HCT116 (cell line): ENCODE data around the gene GYS1. TPM values are rescaled to one million over a fixed set of nuclear protein-coding genes. Genes with fewer than 3 reads are reported as not detected.

Source experiments
- ATAC-seq: fragments of 200-7000 bp; cut with Tn5 transposase; 2 replicates; pipeline ENCODE4 v1.9.1; 2020; ENCODE audit warnings: mild to moderate bottlenecking, moderate library complexity
- BruUV-seq: library from RNA; stranded (reverse); fragments of 400-500 nt; replicated peaks from 2 replicates; lab custom pipeline; 2021; lab: Mats Ljungman, UMichigan
- CTCF ChIA-PET: fragments of 300-600 bp; sonication (Branson Sonifier 250); formaldehyde crosslinking; loops from one replicate; lab custom pipeline; 2021; ENCODE audit warnings: antibody characterized with exemption; lab: Charles Lee
- POLR2A ChIA-PET: fragments of 300-600, 350-600 bp; sonication (Branson Sonifier 250); formaldehyde crosslinking; loops from one replicate; lab custom pipeline; 2021; ENCODE audit warnings: antibody characterized with exemption; lab: Charles Lee
- RAD21 ChIA-PET, 2 experiments: fragments of 300-600 bp; sonication (Branson Sonifier 250); formaldehyde crosslinking; loops; one replicate each; lab custom pipeline; 2023; ENCODE audit warnings: low total read pairs in 2 of 2; ENCODE audit not compliant: uncharacterized antibody in 2 of 2, unreplicated experiment in 2 of 2, low non-redundant PET in 1 of 2; lab: Charles Lee
- DNase-seq: peaks from one replicate; pipeline ENCODE4 v3.0.0-alpha.2; 2010; ENCODE audit warnings: low read depth, low spot score
- H2AFZ ChIP-seq: fragments of 200-600 bp; shearing (Covaris generic), sonication (generic); 2 replicates; pipeline ENCODE4 v1.6.1; 2017; ENCODE audit warnings: low read depth, mixed run types, mixed read lengths, antibody characterized with exemption, low read length; ENCODE audit not compliant: poor library complexity, severe bottlenecking
- H3K27ac ChIP-seq: 2 replicates; pipeline ENCODE4 v1.5.1; 2012; ENCODE audit warnings: low read depth, low read length
- H3K27me3 ChIP-seq: fragments of 200-600 bp; sonication (generic); 2 replicates; pipeline ENCODE4 v1.6.1; 2016; ENCODE audit warnings: mixed run types, low read length, mixed read lengths; ENCODE audit not compliant: insufficient read depth
- H3K36me3 ChIP-seq, 2 experiments: fragments of 200-500 bp in 1 of 2; fragments of 200-600 bp in 1 of 2; sonication (Bioruptor generic) in 1 of 2; sonication (generic) in 1 of 2; 2 replicates each; pipeline versions ENCODE4 v1.5.1 to v1.6.1; 2014 to 2016; ENCODE audit warnings: low read length in 2 of 2, inconsistent platforms in 1 of 2, mixed read lengths in 1 of 2, mixed run types in 1 of 2; ENCODE audit not compliant: insufficient read depth in 2 of 2, control insufficient read depth in 1 of 2
- H3K4me1 ChIP-seq, 2 experiments: fragments of 200-600 bp in 1 of 2; sonication (generic) in 1 of 2; 2 replicates each; pipeline versions ENCODE4 v1.5.1 to v1.6.1; 2012 to 2017; ENCODE audit warnings: low read length in 2 of 2, inconsistent platforms in 1 of 2, mild to moderate bottlenecking in 1 of 2, mixed read lengths in 1 of 2, mixed run types in 1 of 2, moderate library complexity in 1 of 2; ENCODE audit not compliant: insufficient read depth in 2 of 2, control insufficient read depth in 1 of 2
- H3K4me2 ChIP-seq: fragments of 200-600 bp; sonication (generic); 2 replicates; pipeline ENCODE4 v1.6.1; 2017; ENCODE audit warnings: mixed run types, low read length, mixed read lengths
- H3K4me3 ChIP-seq, 2 experiments: fragments of 200-600 bp in 1 of 2; sonication (generic) in 1 of 2; replicated peaks in 1 of 2; 2 replicates each; pipeline ENCODE4 v1.5.1; 2011 to 2016; ENCODE audit warnings: low read length in 2 of 2, control low read depth in 1 of 2, low read depth in 1 of 2, mild to moderate bottlenecking in 1 of 2, mixed read lengths in 1 of 2, mixed run types in 1 of 2
- H3K79me2 ChIP-seq: fragments of 200-600 bp; sonication (generic); 2 replicates; pipeline ENCODE4 v1.6.1; 2017; ENCODE audit warnings: mild to moderate bottlenecking, mixed run types, low read length, moderate library complexity, mixed read lengths; ENCODE audit not compliant: insufficient read depth
- H3K9ac ChIP-seq: fragments of 200-600 bp; sonication (generic); 2 replicates; pipeline ENCODE4 v1.6.1; 2016; ENCODE audit warnings: low read length, mixed read lengths
- H3K9me2 ChIP-seq: fragments of 200-600 bp; sonication (generic), shearing (Covaris generic); 2 replicates; pipeline ENCODE4 v1.6.1; 2017; ENCODE audit warnings: mixed run types, mild to moderate bottlenecking, moderate library complexity; ENCODE audit not compliant: insufficient read depth
- H3K9me3 ChIP-seq, 2 experiments: fragments of 200-500 bp in 1 of 2; fragments of 200-600 bp in 1 of 2; sonication (Bioruptor generic) in 1 of 2; sonication (generic) in 1 of 2; 2 replicates each; pipeline ENCODE4 v1.6.1; 2014 to 2017; ENCODE audit warnings: low read length in 2 of 2, mixed read lengths in 2 of 2, inconsistent platforms in 1 of 2, low read depth in 1 of 2, mild to moderate bottlenecking in 1 of 2, mixed run types in 1 of 2, moderate library complexity in 1 of 2; ENCODE audit not compliant: control insufficient read depth in 1 of 2, insufficient read depth in 1 of 2
- H4K20me1 ChIP-seq: fragments of 200-600 bp; sonication (generic), shearing (Covaris generic); 2 replicates; pipeline ENCODE4 v1.6.1; 2017; ENCODE audit warnings: mixed run types, mild to moderate bottlenecking, moderate library complexity; ENCODE audit not compliant: insufficient read depth
- CEBPB ChIP-seq: IDR thresholded peaks from 2 replicates; pipeline ENCODE4 v1.6.1; 2012; ENCODE audit warnings: low read depth
- ELF1 ChIP-seq: IDR thresholded peaks from 2 replicates; pipeline ENCODE4 v1.6.1; 2012; ENCODE audit warnings: low read depth, borderline replicate concordance
- EZH2 ChIP-seq: fragments of 200-600 bp; sonication (generic); IDR thresholded peaks from 2 replicates; pipeline ENCODE4 v1.6.1; 2017; ENCODE audit warnings: antibody characterized with exemption, mixed run types
- JUND ChIP-seq: IDR thresholded peaks from 2 replicates; pipeline ENCODE4 v1.6.1; 2012
- MAX ChIP-seq: IDR thresholded peaks from 2 replicates; pipeline ENCODE4 v1.6.1; 2012
- POLR2A ChIP-seq: IDR thresholded peaks from 2 replicates; pipeline ENCODE4 v1.7.0; 2011; ENCODE audit warnings: borderline replicate concordance; ENCODE audit not compliant: insufficient read depth, insufficient read length; ENCODE audit errors: extremely low read depth
- POLR2AphosphoS5 ChIP-seq: IDR thresholded peaks from 2 replicates; pipeline ENCODE4 v1.6.1; 2011; ENCODE audit warnings: mild to moderate bottlenecking, low read depth, low read length, moderate library complexity
- RAD21 ChIP-seq: IDR thresholded peaks from 2 replicates; pipeline ENCODE4 v1.6.1; 2012; ENCODE audit warnings: low read depth, mild to moderate bottlenecking
- REST ChIP-seq: IDR thresholded peaks from 2 replicates; pipeline ENCODE4 v1.6.1; 2012; ENCODE audit warnings: low read depth
- SIN3A ChIP-seq: IDR thresholded peaks from 2 replicates; pipeline ENCODE4 v1.6.1; 2012; ENCODE audit warnings: low read depth
- SRF ChIP-seq: IDR thresholded peaks from 2 replicates; pipeline ENCODE4 v1.6.1; 2012; ENCODE audit warnings: low read depth
- TCF7L2 ChIP-seq: IDR thresholded peaks from 2 replicates; pipeline ENCODE4 v1.7.0; 2011; ENCODE audit warnings: borderline replicate concordance, inconsistent platforms; ENCODE audit not compliant: insufficient read depth, insufficient read length; ENCODE audit errors: extremely low read depth
- ZBTB33 ChIP-seq: IDR thresholded peaks from 2 replicates; pipeline ENCODE4 v1.6.1; 2011; ENCODE audit warnings: mild to moderate bottlenecking, low read length, moderate library complexity; ENCODE audit not compliant: insufficient replicate concordance; ENCODE audit errors: extremely low read depth
- ZFX ChIP-seq: fragments of 450-650 bp; IDR thresholded peaks from 2 replicates; pipeline ENCODE4 v1.6.1; 2017
- ZNF274 ChIP-seq: fragments of 200-500 bp; sonication (Bioruptor generic); IDR thresholded peaks from 2 replicates; pipeline ENCODE4 v1.6.1; 2014; ENCODE audit warnings: mild to moderate bottlenecking, low read depth, low read length, inconsistent platforms
- intact Hi-C: fragments of 100-400 bp; cut with micrococcal nuclease; formaldehyde crosslinking; loops from 2 replicates; pipeline ENCODE4 v1.10.0; 2022
- total RNA-seq: library from RNA; stranded (reverse); gene quantifications from one replicate; pipeline ENCODE4 v1.2.1, GENCODE V29; 2021; ENCODE audit not compliant: unreplicated experiment
- TF ChIP-seq, protein P1 (sequence below): IDR thresholded peaks from 2 replicates; pipeline ENCODE4 v1.6.1; 2012
- TF ChIP-seq, protein P2 (sequence below), 3 experiments: fragments of 200-600 bp in 1 of 3; sonication (generic) in 1 of 3; IDR thresholded peaks in 2 of 3; conservative IDR thresholded peaks in 1 of 3; 2 replicates each; pipeline ENCODE4 v1.5.1; 2012 to 2017; ENCODE audit warnings: low read depth in 2 of 3, low read length in 2 of 3, antibody characterized with exemption in 1 of 3, borderline replicate concordance in 1 of 3, control low read depth in 1 of 3, mild to moderate bottlenecking in 1 of 3, mixed read lengths in 1 of 3, mixed run types in 1 of 3, moderate library complexity in 1 of 3; ENCODE audit not compliant: insufficient read depth in 1 of 3

Gene GYS1
- total RNA-seq, 1 experiment from 2014 or later, result 50.7 TPM

GRCh38 chr19:48967346-48968178 is 25.5 kb downstream of the GYS1 start:
- H3K27me3 ChIP-seq, result no peaks in the 10 kb centered on the region
- DNase-seq (no peak), ATAC-seq (no peak)
- CTCF ChIA-PET, result interaction anchor here (1.2 kb wide), 1 partner anchor 125 kb away, joined by 4 read pairs; no protein-coding TSS in a partner anchor
- peaks cover 16% of the 10 kb centered on the region for H3K79me2 ChIP-seq
- no peak overlapping the region for H2AFZ ChIP-seq
- H3K9me3 ChIP-seq, result no peaks in the 10 kb centered on the region
- peaks cover 9% of the 10 kb centered on the region; the same call in 1 of the 2 replicates for H4K20me1 ChIP-seq
- no peaks in the 10 kb centered on the region for H3K9me2 ChIP-seq
- RAD21 ChIA-PET, result interaction anchor here in 1 of 2 experiments (0.7 kb wide), 1 partner anchor 31 kb away, joined by 3 read pairs; no protein-coding TSS in a partner anchor
- H3K9ac ChIP-seq, result no peak overlapping the region
- intact Hi-C loops, result loop anchor here (5.0 kb wide), 1 partner anchor 95 kb away; the partner anchor contains the start of gene PPP1R15A
- POLR2A ChIA-PET, result interaction anchor here (0.6 to 2.4 kb wide), 10 partner anchors 9 to 216 kb away, joined by 3 to 7 read pairs (median 3); partner anchors contain the start of genes GYS1, PPP1R15A and RUVBL2
- peak overlapping the region in 1 of 2 experiments; percentile 84; a peak in 1 of 4 replicates for H3K4me3 ChIP-seq
- peaks cover 19 to 46% of the 10 kb centered on the region in 2 experiments for H3K4me1 ChIP-seq
- peak overlapping the region; percentile 83; the same call in 1 of the 2 replicates for H3K4me2 ChIP-seq
- no TSS peak for BruUV-seq
- H3K27ac ChIP-seq, result peak overlapping the region; percentile 75
- peaks cover 3 to 26% of the 10 kb centered on the region in 2 experiments; a peak in 3 of 4 replicates for H3K36me3 ChIP-seq
- TF ChIP-seq, protein P1, sequence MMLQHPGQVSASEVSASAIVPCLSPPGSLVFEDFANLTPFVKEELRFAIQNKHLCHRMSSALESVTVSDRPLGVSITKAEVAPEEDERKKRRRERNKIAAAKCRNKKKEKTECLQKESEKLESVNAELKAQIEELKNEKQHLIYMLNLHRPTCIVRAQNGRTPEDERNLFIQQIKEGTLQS, result no peak
- TF ChIP-seq REST (no peak), TCF7L2 (no peak), EZH2 (no peak), RAD21 (no peak), JUND (peak; percentile 41; the same call in 1 of the 2 replicates), ZBTB33 (no peak), ZNF274 (no peak), SIN3A (0 out of 2 replicates have a peak, but pooled peaks have one; percentile 5), ELF1 (no peak; the same call in 1 of the 2 replicates), POLR2AphosphoS5 (no peak), SRF (no peak), CEBPB (no peak), POLR2A (no peak), MAX (peak; percentile 53; the same call in 1 of the 2 replicates), ZFX (no peak)
- TF ChIP-seq, protein P2, sequence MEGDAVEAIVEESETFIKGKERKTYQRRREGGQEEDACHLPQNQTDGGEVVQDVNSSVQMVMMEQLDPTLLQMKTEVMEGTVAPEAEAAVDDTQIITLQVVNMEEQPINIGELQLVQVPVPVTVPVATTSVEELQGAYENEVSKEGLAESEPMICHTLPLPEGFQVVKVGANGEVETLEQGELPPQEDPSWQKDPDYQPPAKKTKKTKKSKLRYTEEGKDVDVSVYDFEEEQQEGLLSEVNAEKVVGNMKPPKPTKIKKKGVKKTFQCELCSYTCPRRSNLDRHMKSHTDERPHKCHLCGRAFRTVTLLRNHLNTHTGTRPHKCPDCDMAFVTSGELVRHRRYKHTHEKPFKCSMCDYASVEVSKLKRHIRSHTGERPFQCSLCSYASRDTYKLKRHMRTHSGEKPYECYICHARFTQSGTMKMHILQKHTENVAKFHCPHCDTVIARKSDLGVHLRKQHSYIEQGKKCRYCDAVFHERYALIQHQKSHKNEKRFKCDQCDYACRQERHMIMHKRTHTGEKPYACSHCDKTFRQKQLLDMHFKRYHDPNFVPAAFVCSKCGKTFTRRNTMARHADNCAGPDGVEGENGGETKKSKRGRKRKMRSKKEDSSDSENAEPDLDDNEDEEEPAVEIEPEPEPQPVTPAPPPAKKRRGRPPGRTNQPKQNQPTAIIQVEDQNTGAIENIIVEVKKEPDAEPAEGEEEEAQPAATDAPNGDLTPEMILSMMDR (IDR thresholded peaks at IDR 0.05 in 2 of 3, conservative IDR thresholded peaks at IDR 0.05 in 1 of 3; ENCODE audit: borderline replicate concordance in 1 of 3, insufficient read depth in 1 of 3, low read depth in 2 of 3, low read length in 2 of 3), result no peak
